Purkinje cell (primary cell): ENCODE results near the gene BIN1. TPM values are rescaled to one million over a fixed set of nuclear protein-coding genes. Genes with fewer than 3 reads are reported as not detected.

Experiments
- polyA plus RNA-seq: library from polyadenylated mRNA; unstranded; fragments of >200 nt; fragmentation: Nextera tagmentation; gene quantifications from 2 replicates; pipeline ENCODE4 v1.2.1, GENCODE V29; 2014

Gene BIN1, protein sequence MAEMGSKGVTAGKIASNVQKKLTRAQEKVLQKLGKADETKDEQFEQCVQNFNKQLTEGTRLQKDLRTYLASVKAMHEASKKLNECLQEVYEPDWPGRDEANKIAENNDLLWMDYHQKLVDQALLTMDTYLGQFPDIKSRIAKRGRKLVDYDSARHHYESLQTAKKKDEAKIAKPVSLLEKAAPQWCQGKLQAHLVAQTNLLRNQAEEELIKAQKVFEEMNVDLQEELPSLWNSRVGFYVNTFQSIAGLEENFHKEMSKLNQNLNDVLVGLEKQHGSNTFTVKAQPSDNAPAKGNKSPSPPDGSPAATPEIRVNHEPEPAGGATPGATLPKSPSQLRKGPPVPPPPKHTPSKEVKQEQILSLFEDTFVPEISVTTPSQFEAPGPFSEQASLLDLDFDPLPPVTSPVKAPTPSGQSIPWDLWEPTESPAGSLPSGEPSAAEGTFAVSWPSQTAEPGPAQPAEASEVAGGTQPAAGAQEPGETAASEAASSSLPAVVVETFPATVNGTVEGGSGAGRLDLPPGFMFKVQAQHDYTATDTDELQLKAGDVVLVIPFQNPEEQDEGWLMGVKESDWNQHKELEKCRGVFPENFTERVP
- 5.2 and 10.5 TPM in 2 replicates for polyA plus RNA-seq

DNA sequence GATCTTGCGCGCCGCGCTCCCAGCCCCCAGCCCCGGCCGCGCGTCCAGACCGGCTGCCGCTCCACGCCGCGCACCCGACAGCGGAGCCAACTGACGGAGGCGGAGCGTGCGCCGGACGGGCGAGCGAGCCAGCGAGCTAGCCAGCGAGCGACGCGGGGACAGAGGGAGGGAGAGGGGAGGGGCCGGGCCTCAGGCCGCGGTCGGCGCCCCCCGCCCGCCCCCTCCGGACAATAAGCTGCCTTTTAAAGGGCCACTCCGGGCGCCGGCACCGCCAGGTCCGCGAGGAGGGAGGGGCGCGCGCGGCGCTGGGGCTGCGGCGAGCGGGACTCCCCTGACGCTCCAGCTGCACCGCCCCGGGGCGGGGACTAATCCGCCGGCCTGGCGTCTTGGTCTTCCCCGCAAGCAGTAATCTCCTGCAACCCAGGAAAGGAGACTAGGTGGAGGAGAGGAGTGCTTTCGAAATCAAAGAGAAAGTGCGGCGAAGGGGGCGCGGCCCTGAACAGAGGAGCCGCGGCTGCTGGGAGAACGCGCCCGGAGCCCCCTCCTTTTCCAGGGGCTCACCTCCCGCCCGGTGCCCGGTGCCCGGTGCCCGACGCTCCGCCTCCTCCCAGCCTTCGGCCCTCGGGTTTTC is at the start of gene BIN1:
TSS of gene BIN1 (minus strand) at position 164 of the 631 bp plus-strand sequence. CDS start 211 bp downstream, outside the sequence.

Other genes starting within 250 kb of the BIN1 start
- gene TEX51, start 208.3 kb downstream of the BIN1 start, polyA plus RNA-seq = not detected in 2 replicates
- not detected in 2 replicates for gene CYP27C1, start 113.1 kb upstream of the BIN1 start, polyA plus RNA-seq
- gene ERCC3, start 187.0 kb upstream of the BIN1 start, polyA plus RNA-seq = 26.8 and 31.4 TPM in 2 replicates